Brain microvascular endothelial cell (primary cell): ENCODE results near the gene STC2.

Experiments used
- DNase-seq: peaks from one replicate; pipeline ENCODE4 v3.0.0-alpha.2; 2020
- H3K27ac ChIP-seq: fragments of 250-450 bp; sonication (Bioruptor Pico); 2 replicates; pipeline ENCODE4 v1.5.1; 2020; ENCODE audit warnings: mild to moderate bottlenecking, moderate library complexity
- H3K27me3 ChIP-seq: fragments of 250-450 bp; sonication (Bioruptor Pico); replicated peaks from 2 replicates; pipeline ENCODE4 v1.5.1; 2020; ENCODE audit warnings: mild to moderate bottlenecking
- H3K36me3 ChIP-seq: fragments of 250-450 bp; sonication (Bioruptor Pico); replicated peaks from 2 replicates; pipeline ENCODE4 v1.5.1; 2020; ENCODE audit warnings: mild to moderate bottlenecking
- H3K4me3 ChIP-seq: 2 replicates; pipeline ENCODE4 v1.5.1; 2011; ENCODE audit warnings: low read depth, mild to moderate bottlenecking, control low read depth, low read length, moderate library complexity
- in situ Hi-C: cut with HindIII; loops from 2 replicates; pipeline ENCODE4 v1.10.0; 2017; ENCODE audit warnings: low sequenced_read_pairs, low pct_ligation_motif_present
- TF ChIP-seq, protein P1 (sequence below): IDR thresholded peaks from 2 replicates; pipeline ENCODE4 v1.5.1; 2011; ENCODE audit warnings: low read depth, mild to moderate bottlenecking, moderate library complexity, low read length, control low read depth, inconsistent platforms; ENCODE audit errors: missing control alignments

Gene STC2

DNA sequence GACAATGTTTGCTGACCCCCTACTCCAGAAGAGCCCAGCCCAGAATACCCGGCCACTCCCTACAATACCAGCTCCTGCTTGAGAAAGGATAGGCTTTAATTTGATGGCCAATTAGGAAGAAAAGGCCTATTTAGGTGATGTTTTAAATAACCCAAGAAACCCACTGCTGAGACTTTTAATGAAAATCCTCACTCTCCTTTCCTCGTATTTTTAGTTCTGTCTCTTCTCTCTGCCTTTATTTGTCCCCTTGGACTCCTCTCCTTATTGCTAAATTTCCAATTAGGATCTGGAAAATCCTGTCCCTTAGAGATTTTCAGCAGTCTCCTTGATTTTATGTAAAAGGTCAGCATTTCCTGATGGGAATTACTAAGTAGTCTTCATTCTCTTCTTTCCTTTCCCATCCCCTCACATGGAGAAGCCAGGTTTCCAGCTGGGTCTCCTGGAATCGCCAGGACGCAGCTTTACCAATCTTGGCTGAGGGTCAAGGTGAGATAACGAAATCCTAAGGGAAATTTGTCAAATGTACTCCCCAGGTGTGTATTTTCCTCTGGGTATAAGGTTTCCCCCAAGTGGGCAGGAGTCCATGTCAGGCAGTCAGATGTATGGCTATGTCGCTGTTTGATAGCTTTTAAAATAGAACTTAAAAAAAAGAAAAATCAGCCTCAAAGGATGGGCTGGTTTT is 11.7 kb downstream of the STC2 start:
- peaks cover 49% of the 10 kb centered on the region for H3K36me3 ChIP-seq
- peak overlapping the region; percentile 81 for H3K27ac ChIP-seq
- in situ Hi-C loops: no loop called here
- no peak for DNase-seq
- H3K27me3 ChIP-seq: no peaks in the 10 kb centered on the region
- peak overlapping the region; percentile 20 for H3K4me3 ChIP-seq
- TF ChIP-seq, protein P1, sequence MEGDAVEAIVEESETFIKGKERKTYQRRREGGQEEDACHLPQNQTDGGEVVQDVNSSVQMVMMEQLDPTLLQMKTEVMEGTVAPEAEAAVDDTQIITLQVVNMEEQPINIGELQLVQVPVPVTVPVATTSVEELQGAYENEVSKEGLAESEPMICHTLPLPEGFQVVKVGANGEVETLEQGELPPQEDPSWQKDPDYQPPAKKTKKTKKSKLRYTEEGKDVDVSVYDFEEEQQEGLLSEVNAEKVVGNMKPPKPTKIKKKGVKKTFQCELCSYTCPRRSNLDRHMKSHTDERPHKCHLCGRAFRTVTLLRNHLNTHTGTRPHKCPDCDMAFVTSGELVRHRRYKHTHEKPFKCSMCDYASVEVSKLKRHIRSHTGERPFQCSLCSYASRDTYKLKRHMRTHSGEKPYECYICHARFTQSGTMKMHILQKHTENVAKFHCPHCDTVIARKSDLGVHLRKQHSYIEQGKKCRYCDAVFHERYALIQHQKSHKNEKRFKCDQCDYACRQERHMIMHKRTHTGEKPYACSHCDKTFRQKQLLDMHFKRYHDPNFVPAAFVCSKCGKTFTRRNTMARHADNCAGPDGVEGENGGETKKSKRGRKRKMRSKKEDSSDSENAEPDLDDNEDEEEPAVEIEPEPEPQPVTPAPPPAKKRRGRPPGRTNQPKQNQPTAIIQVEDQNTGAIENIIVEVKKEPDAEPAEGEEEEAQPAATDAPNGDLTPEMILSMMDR: no peak

DNA sequence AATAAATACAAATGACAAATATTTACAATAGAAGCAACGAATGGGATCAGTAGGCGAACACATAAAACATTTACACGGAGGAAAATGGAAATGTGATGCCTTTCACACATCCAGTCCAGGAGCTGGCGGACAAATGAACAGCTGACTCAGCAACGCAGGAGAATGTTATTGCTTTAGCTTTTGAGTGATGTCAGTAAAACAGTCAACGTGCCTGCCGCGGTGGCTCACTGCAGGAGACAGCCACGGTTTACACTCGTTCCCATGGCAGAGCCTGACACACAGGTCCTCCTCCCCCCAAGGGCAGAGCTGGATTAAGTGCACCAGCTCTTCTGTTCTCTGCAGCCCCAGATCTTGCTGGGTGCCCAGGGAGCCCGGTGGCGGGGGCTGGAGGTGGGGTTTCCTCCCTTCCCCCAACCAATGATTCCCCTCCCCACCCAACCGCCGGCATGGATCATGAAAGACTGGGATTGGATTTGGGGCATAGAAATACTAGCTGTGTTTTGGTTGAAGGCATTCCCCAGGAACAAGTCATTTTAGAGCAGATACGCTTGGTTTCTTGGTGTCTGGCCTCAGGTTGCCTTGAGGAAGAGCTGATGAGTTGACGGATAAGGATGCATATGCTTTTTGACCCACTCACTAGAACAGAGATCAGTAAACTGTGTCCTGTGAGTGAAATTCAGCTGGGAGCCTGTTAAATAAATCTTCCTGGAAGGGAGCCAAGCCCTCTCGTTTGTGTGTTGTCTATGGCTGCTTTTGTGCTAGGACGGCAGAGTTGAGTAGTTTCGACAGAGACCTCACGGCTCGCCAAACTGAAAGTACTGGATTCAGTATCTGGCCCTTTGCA is 12.5 kb downstream of the STC2 start:
- peak overlapping the region; percentile 20 for H3K4me3 ChIP-seq
- in situ Hi-C loops: no loop called here
- peak overlapping the region; percentile 81 for H3K27ac ChIP-seq
- DNase-seq: peak; percentile 95
- H3K27me3 ChIP-seq: no peaks in the 10 kb centered on the region
- H3K36me3 ChIP-seq: peaks cover 42% of the 10 kb centered on the region
- TF ChIP-seq, protein P1: no peak

DNA sequence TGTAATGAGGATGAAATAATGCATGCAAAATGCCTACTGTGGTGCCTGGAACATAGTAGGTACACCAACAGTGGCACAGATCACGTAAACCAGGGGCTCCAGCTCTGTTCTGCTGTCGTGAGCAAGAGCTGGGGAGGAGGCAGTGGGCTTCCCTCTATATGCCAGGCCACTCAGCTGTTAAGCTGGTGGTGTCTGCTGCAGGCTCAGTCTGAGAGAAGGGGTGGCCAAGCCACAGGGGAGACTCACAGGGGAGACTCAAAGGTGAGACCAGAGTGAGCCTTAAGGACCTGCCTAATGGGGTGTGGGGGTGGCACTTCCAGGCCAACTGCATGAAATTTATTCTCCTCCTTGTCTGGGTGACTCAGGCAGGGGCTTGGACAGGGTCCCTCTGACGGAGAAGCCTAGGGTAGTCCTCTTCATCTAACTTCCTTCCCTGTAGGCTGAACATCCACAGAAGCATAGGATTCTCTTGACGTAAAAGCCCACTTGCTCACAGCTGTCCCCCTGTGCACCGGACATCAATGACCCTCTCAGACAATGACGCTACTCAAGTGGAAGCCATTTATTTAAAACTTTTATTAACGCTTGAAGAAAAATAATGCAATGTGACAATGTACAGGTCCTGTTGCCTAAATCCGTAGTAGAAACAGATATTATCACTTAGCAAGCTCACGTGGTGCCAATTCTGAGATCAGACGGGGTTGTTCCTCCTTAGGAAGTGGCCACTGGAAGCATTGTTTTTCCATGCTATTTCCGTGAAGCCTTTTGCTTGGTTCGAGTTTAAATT is 13.9 kb downstream of the STC2 start:
- Histone ChIP-seq H3K27me3 (no peaks in the 10 kb centered on the region), H3K27ac (peak overlapping the region; percentile 81), H3K4me3 (no peak overlapping the region), H3K36me3 (peaks cover 30% of the 10 kb centered on the region)
- DNase-seq: no peak
- in situ Hi-C loops: no loop called here
- TF ChIP-seq, protein P1: no peak

DNA sequence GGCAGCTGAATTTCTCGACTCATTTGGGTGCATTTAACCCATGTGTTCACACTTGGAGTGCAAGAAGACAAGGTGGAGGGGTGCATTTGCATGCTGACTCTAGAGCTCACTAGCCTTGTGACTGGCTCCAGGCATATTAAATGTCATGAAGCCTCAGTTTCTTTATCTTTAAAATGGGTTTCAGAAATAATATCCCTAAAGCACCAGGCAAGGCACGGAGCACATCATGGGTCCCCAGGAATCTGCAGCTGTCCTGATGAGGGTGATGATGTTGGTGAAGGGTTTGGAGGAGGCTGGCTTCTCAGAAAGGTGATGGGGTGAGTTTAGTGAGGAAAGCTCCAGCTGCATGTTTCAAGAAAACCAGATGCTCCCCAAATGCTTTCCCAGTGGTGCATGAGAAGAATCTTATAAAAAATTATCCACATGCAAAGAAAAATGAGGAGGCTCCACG is 14.8 kb downstream of the STC2 start:
- TF ChIP-seq, protein P1: no peak
- DNase-seq: no peak
- in situ Hi-C loops: no loop called here
- H3K36me3 ChIP-seq: peaks cover 20% of the 10 kb centered on the region
- no peak overlapping the region for H3K27ac ChIP-seq
- no peak overlapping the region for H3K4me3 ChIP-seq
- H3K27me3 ChIP-seq: no peaks in the 10 kb centered on the region

DNA sequence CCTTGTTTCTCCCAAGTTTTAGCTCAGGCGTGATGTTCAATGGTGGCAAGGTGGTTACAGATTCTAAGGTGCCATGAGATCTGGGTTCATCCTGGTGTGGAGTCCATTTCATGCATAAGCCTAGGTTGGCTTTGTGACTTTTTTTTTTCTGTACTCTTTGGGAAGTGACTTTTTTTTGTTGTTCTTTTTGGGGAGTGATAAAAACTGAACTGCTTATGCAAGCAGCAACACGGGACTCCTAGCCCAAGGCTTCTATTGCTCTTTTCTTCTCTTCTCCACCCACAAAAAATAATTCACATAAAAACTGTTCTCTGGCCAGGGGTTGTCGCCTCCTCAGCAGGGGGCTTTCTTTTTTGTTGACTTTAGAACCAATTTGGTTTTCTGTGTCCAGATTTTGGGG is 15.4 kb downstream of the STC2 start:
- H3K4me3 ChIP-seq: no peak overlapping the region
- no peak overlapping the region for H3K27ac ChIP-seq
- in situ Hi-C loops: no loop called here
- peaks cover 14% of the 10 kb centered on the region for H3K36me3 ChIP-seq
- TF ChIP-seq, protein P1: no peak
- no peak for DNase-seq
- no peaks in the 10 kb centered on the region for H3K27me3 ChIP-seq
